H54 (cell line): ENCODE measurements around the gene KCNK3.
"Not testable (repeated sequence)": the region's sequence is repeated elsewhere in the genome, so short reads cannot be mapped to it uniquely, and the experiment has no call there.

ENCODE experiments used
- DNase-seq: peaks from one replicate; pipeline ENCODE4 v3.0.0; 2011; ENCODE audit warnings: low spot score, mixed read lengths; ENCODE audit not compliant: insufficient read length
- FAIRE-seq: peaks from 3 replicates; lab custom pipeline; 2011; peaks lifted over from hg19 to GRCh38; lab: Jason Lieb, UNC
- POLR2A ChIP-seq: IDR thresholded peaks from 2 replicates; pipeline ENCODE4 v1.6.1; 2011; ENCODE audit warnings: low read depth, mild to moderate bottlenecking, low read length

KCNK3 gene

GRCh38 chr2:26654061-26654340, 38.5 kb upstream of the KCNK3 start:
- no peak for TF ChIP-seq POLR2A
- no peak for DNase-seq
- no peak for FAIRE-seq

- DNase-seq, FAIRE-seq: not testable (repeated sequence)
Measured at GRCh38 chr2:26655120-26655519, 37.4 kb upstream of the KCNK3 start.

- DNase-seq: no peak
- FAIRE-seq: no peak
- TF ChIP-seq POLR2A: no peak
Measured at GRCh38 chr2:26655611-26656195, 36.8 kb upstream of the KCNK3 start.

DNA sequence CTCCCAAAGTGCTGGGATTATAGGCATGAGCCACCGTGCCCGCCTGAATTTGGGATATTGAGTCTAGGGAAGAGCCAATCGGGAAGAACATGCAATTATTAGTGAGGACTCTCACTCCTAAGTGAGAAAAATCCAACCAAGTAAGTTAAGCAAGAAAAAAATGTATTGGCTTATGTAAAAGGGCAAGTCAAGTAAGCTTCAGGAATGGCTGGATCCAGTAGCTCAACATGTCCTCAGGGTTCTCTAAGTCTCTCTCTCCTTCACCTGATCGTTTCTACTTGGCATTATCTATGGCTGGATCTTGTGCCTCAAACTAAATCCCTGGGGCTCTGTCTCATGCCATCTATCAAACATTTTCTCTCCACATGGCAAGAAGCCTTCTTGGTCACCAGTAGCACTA, 35.3 kb upstream of the KCNK3 start:
- DNase-seq: no peak
- no peak for FAIRE-seq
- TF ChIP-seq POLR2A: no peak

DNA sequence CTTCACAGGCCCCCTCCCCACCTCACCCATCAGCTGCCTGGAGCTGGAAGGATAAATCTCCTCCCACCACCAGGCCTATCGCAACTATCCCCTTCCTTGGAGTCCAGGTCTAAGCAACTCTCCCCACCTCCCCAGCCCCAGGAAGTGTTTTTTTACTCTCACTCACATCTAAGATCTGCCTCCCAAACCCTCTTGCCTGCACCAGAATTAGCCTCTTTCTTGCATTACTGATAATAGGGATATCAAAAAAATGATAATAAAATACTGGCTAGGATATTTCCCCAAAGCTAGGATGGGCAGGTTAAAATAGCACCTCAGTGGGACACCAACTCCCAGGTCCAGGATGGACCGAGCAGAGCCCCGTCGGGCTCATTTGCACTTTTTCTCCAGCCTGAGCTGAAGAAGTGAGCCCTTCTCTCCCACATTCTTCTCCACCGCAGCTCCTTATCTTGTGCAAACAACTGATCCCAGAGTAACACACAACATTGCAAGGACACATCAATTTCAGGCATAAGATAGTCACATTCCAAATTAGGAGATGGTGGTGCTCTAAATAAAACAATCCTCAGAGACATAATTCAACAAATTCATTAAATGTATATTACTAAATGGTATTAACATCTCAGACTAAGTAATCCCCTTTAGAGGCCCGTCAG, 33.7 kb upstream of the KCNK3 start:
- DNase-seq (no peak), FAIRE-seq (no peak)
- no peak for TF ChIP-seq POLR2A

- DNase-seq (no peak), FAIRE-seq (no peak)
- TF ChIP-seq POLR2A: no peak
Measured at GRCh38 chr2:26660363-26660962, 32.1 kb upstream of the KCNK3 start.

- not testable (repeated sequence) for FAIRE-seq, DNase-seq
Measured at GRCh38 chr2:26665296-26665695, 27.2 kb upstream of the KCNK3 start.

- FAIRE-seq (no peak), DNase-seq (no peak)
- TF ChIP-seq POLR2A: no peak
Measured at GRCh38 chr2:26666671-26667070, 25.9 kb upstream of the KCNK3 start.

DNA sequence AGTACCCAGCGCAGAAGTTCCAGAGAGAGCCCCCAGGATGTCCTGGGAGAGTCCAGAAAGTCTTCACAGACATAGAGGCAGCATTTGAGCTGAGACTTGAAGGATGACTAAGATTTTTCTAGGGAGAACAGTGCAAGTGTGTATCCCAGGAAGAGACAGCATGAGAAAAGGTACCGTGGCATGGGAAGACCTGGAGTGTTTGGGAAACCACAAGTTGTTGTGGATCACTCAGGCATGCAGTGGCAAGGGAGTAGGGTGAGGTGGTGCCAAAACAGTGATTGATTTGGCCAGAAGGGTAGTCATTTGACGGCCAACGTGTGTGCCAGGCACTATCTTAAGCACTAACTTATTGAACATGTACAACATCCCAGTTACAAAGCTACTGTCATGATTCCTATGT, 24.5 kb upstream of the KCNK3 start:
- no peak for TF ChIP-seq POLR2A
- FAIRE-seq (no peak), DNase-seq (no peak)

- FAIRE-seq (no peak), DNase-seq (no peak)
- no peak for TF ChIP-seq POLR2A
Measured at GRCh38 chr2:26668856-26669750, 23.4 kb upstream of the KCNK3 start.

DNA sequence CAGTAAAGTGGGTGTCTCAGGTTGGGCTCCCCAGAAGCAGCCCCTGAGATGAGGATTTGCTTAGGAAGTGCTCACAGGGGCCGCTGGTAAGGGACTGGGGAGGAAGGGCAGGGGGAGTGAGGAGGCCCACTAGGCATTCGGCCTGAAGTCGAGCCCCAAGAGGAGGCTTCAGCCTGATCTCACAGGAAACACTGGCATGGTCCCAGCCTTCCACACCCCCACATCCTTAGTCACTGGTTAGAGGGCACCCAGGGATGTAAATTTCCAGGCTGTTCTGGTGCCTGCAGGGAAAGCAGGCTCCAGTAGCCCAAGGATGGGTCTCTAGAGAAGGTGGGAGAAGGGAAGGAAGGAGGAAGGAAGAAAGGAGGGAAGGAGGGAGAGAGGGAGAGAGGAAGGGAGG, 22.4 kb upstream of the KCNK3 start:
- no peak for TF ChIP-seq POLR2A
- peak; percentile 52 for DNase-seq
- FAIRE-seq: no peak

DNA sequence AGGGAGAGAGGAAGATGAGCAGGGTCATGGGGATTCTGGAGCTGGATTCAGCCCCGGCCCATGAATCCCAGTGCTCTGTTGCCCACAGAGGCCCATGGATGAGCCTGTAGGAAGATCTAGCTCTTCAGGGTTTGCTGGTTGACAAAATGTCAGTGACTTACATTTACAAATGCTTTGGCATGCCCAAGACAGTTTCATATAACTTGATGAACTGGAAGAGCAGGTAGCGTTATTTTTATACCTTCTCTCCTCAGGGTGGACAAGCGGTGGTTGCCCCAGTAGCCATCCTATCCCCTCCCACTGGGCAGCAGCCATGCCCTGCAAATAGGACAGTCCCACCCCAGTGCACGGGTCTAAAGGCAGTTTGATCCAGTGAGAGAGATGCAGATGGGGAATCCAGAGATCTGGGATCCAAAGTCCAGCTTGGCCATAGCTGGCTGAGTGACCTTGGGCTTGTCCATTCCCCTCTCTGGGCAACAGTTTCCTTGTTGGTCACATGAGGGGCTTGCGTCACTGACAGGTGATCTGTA, 21.5 kb upstream of the KCNK3 start:
- FAIRE-seq: no peak
- TF ChIP-seq POLR2A: no peak

GRCh38 chr2:26671691-26672090, 20.8 kb upstream of the KCNK3 start:
- FAIRE-seq: no peak
- TF ChIP-seq POLR2A: no peak

More for the DNA sequence above, 21.5 kb upstream of the KCNK3 start:
- no peak for DNase-seq

More at GRCh38 chr2:26671691-26672090, 20.8 kb upstream of the KCNK3 start:
- no peak for DNase-seq
